ENCODE measurements around the gene MYO9A.
"Not testable (repeated sequence)": the region's sequence is repeated elsewhere in the genome, so short reads cannot be mapped to it uniquely, and the experiment has no call there.

Gene MYO9A

GRCh38 chr15:72042865-72043264, 75.1 kb downstream of the MYO9A start:
- DNase-seq (ENCODE audit: low read depth in 2 of 2), result no peak

DNA sequence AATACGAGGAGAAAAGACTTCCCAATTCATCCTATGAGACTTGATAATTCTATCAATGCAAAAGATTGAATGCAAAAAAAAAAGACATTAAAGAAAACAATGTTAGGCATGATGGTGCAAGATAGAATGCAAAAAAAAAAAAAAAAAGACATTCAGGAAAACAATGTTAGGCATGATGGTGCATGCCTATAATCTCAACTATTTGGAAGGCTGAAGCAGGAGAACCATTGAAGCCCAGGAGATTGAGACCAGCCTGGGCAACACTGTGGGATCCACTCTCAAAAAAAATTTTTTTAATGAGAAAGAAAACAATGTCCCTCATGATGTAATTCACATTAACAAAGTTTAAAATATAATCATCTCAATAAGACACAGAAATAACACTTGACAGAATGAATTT, 75.9 kb downstream of the MYO9A start:
- no peak for DNase-seq (ENCODE audit: low read depth in 2 of 2)

- no peak for DNase-seq (ENCODE audit: low read depth in 2 of 2)
Measured at GRCh38 chr15:72037321-72037720, 80.6 kb downstream of the MYO9A start.

DNA sequence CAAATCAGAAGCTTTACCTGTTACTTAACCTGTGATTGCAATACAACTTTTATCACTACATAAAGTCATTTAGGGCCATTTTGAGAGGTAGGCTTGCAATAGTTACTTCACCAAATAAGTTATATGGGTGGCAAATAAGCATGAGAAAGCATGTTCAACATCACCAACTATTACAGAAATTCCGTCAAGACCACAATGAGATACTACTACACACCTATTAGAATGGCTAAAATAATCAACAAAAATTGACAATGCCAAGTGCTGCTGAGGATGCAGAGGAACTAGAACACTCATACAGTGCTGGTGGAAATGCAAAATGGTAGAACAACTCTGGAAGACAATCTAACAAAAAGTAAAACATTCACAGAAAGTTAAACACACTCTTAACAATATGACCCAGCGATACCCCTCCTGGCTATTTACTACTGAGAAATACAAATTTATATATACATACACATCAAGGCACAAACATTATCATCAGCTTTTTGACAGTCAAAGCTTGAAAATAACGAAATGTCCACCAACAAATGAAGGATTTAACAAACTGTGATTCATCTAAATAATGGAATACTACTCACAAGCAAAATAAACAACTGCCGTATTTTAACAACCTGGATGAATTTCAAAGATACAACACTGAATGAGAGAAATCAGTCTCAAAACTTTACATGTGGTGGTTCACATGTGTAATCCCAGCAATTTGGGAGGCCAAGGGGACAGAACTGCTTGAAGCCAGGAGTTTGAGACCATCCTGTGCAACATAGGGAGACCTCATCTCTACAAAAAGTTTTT, 82.9 kb downstream of the MYO9A start:
- DNase-seq (ENCODE audit: low read depth in 2 of 2), result no peak

DNA sequence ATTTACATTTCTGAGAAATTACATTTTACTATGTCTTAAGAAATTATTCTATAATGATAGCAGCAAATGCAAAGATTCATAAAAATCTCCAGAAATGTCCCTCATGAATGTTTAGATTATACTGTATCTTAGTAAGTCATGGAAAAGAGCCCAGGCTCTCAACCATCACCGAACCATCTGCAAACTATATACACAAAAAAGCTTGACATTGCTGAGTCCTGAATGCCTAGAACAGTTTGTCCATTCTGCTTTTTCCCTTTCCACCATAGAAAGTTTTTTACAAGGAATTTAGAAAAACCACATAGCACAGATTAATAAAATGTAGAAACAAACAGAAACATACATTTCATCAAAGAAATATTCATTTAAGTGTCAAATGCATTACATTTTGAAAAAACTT, 83.6 kb downstream of the MYO9A start:
- no peak for DNase-seq (ENCODE audit: low read depth in 2 of 2)

- no peak for DNase-seq (ENCODE audit: low read depth in 2 of 2)
Measured at GRCh38 chr15:72033711-72034110, 84.2 kb downstream of the MYO9A start.

GRCh38 chr15:72033285-72033684, 84.7 kb downstream of the MYO9A start:
- no peak for DNase-seq (ENCODE audit: low read depth in 2 of 2)

DNA sequence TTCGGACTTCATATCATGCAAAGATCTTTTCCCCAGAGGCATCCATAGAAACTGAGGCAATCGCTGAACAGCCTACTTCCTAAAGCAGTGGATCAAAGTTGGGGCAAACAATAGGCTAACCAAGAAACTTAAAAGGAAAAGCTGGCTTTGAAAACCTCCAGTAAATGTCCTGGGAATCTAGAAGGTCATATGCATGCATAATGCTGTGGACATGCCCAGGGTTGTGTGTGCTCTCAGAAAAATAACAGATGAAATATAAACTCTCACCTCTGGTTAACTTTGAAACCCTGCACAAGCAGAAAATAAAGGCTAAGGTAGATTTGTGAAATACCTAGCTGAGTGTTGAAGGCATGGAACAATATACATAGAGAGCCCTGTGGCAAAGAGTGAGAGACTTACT, 96.3 kb downstream of the MYO9A start:
- no peak for DNase-seq (ENCODE audit: low read depth in 2 of 2)

DNA sequence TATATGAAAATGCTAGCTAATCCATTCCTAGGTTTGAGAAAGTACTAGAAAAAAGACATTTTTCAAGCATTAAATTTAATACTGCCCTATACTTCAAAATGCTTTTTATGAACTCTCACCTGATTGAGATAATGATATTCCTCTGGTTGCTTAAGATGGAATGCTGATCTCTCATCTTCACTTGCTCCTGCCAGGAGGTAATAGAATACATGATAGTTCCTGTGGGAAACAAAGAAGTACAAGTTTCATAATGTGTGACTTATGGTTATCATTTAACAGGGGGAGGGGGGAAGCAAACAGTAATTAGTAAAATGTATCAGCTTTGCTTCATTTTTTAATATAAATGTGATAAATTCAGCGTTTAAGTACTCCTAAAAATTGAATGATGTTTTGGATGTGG, 97.2 kb downstream of the MYO9A start:
- DNase-seq (ENCODE audit: low read depth in 2 of 2), result no peak

DNA sequence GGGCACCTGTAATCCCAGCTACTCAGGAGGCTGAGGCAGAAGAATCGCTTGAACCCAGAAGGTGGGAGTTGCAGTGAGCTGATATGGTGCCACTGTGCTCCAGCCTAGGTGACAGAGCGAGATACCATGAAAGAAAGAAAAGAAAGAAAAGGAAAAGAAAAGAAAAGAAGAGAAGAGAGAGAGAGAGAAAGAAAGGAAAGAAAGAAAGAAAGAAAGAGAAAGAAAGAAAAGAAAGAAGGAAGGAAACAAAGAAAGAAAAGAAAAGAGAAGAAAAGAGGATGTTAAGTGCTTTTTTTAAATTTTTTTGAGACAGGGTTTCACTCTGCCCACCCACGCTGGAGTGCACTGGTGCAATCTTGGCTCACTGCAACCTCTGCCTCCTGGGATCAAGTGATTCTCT, 103.4 kb downstream of the MYO9A start:
- DNase-seq (ENCODE audit: low read depth in 2 of 2), result not testable (repeated sequence)

- DNase-seq (ENCODE audit: low read depth in 2 of 2), result no peak
Measured at GRCh38 chr15:72013703-72014102, 104.2 kb downstream of the MYO9A start.

DNA sequence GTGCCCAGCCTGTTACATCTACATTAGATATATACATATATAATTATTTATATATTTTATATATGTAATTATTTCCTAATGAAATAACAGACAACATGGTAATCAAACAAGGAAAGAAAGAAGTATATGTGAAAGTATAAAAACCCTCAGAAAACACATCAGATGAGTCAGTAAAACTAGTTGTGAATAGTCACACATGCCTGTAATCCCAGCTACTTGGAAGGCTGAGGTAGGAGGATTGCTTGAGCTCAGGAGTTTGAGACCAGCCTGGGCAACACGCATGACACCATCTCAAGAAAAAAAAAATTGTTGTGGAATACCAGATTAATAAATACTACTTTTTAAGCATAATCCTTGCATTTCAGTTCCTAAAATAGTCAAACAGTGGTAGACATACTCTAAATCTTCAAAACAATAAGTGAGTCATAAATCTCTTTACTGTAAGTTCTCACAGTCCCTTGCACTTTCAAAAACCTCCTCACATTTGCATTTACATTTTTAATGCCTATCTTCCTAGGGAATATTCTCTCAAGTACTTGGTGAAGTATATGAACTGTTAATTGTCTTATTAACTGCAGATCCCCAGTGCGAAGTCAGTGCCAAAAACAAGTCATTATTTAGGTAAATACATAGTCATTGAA, 106.5 kb downstream of the MYO9A start:
- DNase-seq (ENCODE audit: low read depth in 2 of 2), result no peak

- no peak for DNase-seq (ENCODE audit: low read depth in 2 of 2)
Measured at GRCh38 chr15:72009222-72009621, 108.7 kb downstream of the MYO9A start.

GRCh38 chr15:72006382-72006781, 111.6 kb downstream of the MYO9A start:
- DNase-seq (ENCODE audit: low read depth in 2 of 2), result no peak

- no peak for DNase-seq (ENCODE audit: low read depth in 2 of 2)
Measured at GRCh38 chr15:72005483-72005882, 112.5 kb downstream of the MYO9A start.

DNA sequence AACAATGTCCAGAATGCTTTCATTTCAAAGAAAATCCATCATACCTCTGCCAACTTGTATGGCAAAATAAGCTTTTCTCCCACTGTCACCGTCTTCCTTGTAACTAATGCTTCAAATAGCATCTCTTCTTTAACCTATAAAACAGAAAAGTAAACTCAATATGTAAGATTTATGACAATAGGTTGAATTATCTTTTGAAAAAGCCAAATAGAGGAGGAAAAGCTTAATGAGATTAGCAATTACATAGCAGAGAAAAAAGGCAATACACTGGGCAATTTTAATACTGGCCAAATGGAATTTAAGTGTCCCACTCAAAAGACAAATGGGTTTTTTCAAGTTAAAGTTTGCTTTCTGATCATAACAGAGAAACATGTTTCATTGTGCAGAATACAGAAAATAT, 118.1 kb downstream of the MYO9A start:
- DNase-seq (ENCODE audit: low read depth in 2 of 2), result no peak

- DNase-seq (ENCODE audit: low read depth in 2 of 2), result not testable (repeated sequence)
Measured at GRCh38 chr15:71998717-71999116, 119.2 kb downstream of the MYO9A start.

- no peak for DNase-seq (ENCODE audit: low read depth in 2 of 2)
Measured at GRCh38 chr15:71997691-71998090, 120.3 kb downstream of the MYO9A start.

DNA sequence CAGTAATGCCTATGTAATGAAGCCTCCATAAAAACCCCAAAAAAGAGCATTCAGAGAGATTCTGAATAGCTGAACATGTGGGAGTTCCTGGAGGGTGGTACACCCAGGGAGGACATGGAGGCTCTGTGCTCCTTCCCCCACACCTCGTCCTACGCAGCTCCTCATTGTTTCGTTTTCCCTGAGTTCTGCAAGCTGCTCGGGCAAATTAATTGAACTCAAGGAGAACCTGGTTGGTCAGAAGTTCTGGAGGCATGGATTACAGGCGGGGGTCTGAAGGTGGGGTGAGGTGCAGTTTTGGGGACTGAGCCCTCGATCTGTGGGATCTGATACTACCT, 142.2 kb downstream of the MYO9A start:
- no peak for DNase-seq (ENCODE audit: low read depth in 2 of 2)

- DNase-seq (ENCODE audit: low read depth in 2 of 2), result no peak
Measured at GRCh38 chr15:71974211-71974610, 143.7 kb downstream of the MYO9A start.

DNA sequence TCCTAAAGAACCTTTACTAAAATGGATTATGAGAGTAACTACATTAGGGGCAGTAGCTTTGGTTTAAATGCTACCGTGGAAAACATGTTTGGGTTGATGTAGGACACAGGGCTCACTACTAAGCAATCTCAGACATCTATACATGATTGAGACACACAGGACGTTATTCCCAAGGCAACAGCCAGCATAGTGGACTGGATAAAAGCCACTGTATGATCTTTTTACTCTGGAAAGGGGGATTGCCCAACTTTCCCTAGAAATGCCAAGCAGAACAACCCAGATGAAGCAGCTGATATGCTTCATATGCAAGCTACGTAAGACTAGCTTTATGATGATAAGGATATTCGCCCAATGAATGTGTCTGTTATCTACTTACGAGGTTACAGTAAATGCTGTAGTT, 144.6 kb downstream of the MYO9A start:
- DNase-seq (ENCODE audit: low read depth in 2 of 2), result no peak

DNA sequence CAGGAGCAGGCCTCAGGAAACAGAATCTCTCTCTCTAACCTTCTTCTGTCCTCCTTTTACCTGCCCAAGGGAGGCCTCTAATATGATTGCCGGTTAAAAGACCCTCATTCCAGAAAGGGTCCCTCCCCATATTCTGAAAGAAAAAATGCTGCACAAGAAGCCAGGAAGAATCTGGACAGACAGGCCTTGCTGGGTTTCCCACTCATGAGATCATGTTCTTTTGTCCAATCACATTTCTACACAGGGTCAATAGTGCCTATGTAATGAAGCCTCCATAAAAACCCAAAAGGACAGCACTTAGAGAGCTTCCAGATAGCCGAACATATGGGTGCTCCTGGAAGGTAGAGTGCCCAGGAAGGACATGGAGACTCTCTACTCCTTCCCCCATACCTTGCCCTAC, 146.0 kb downstream of the MYO9A start:
- no peak for DNase-seq (ENCODE audit: low read depth in 2 of 2)

DNA sequence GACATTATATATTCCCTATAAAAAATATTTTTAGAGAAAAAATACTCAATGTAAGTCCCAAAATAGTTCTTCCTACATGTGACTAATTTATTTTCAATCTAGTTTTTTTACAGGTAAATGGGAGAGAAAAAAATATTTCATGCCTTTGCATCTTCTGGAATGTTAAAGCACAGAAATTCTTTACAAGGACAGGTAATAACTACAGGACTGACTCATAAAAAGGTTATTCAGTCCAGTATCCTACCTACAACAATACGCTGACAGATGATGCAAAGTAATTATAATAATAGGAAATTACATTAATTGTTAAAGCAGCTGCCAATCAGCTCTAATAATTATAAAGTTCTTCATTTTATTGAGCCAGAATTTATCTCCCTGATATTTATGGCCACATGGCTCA, 147.5 kb downstream of the MYO9A start:
- DNase-seq (ENCODE audit: low read depth in 2 of 2), result no peak

- DNase-seq (ENCODE audit: low read depth in 2 of 2), result no peak
Measured at GRCh38 chr15:71962537-71962936, 155.4 kb downstream of the MYO9A start.

All from fibroblast of skin of left biceps (primary cell).